SK-N-SH treated with all-trans-retinoic acid at 6 μM for 48 hours (cell line): ENCODE data around the gene PLOD2.

Source experiments
- ISL1 ChIP-seq: fragments of 250-450 bp; sonication (Bioruptor Pico); IDR thresholded peaks from 2 replicates; pipeline ENCODE4 v2.1.2; 2022; ENCODE audit warnings: mild to moderate bottlenecking, moderate library complexity
- RARB ChIP-seq: fragments of 250-450 bp; sonication (Bioruptor Pico); IDR thresholded peaks from 2 replicates; pipeline ENCODE4 v1.8.0; 2021; ENCODE audit warnings: mild to moderate bottlenecking, moderate library complexity
- ZFP3 ChIP-seq: fragments of 250-450 bp; sonication (Bioruptor Pico); IDR thresholded peaks from 2 replicates; pipeline ENCODE4 v1.5.0; 2020; ENCODE audit warnings: mild to moderate bottlenecking, moderate library complexity
- ZNF70 ChIP-seq: fragments of 450-650 bp; formaldehyde crosslinking; IDR thresholded peaks from 2 replicates; pipeline ENCODE4 v1.5.0; 2020; ENCODE audit warnings: mild to moderate bottlenecking, moderate library complexity
- TF ChIP-seq, protein P1 (sequence below): fragments of 250-450 bp; sonication (Bioruptor Pico); IDR thresholded peaks from 2 replicates; pipeline ENCODE4 v1.8.0; 2020; ENCODE audit warnings: mild to moderate bottlenecking, moderate library complexity, borderline replicate concordance
- TF ChIP-seq, protein P2 (sequence below): fragments of 250-450 bp; sonication (Bioruptor Pico); IDR thresholded peaks from 2 replicates; pipeline ENCODE4 v1.5.0; 2020; ENCODE audit warnings: mild to moderate bottlenecking, moderate library complexity

GRCh38 chr3:146072824-146073223 is 88.2 kb downstream of the PLOD2 start:
- TF ChIP-seq ISL1: no peak
- TF ChIP-seq, protein P1, sequence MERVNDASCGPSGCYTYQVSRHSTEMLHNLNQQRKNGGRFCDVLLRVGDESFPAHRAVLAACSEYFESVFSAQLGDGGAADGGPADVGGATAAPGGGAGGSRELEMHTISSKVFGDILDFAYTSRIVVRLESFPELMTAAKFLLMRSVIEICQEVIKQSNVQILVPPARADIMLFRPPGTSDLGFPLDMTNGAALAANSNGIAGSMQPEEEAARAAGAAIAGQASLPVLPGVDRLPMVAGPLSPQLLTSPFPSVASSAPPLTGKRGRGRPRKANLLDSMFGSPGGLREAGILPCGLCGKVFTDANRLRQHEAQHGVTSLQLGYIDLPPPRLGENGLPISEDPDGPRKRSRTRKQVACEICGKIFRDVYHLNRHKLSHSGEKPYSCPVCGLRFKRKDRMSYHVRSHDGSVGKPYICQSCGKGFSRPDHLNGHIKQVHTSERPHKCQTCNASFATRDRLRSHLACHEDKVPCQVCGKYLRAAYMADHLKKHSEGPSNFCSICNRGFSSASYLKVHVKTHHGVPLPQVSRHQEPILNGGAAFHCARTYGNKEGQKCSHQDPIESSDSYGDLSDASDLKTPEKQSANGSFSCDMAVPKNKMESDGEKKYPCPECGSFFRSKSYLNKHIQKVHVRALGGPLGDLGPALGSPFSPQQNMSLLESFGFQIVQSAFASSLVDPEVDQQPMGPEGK (CRISPR knock-in tag): no peak
- TF ChIP-seq ZFP3 (CRISPR knock-in tag): no peak
- TF ChIP-seq ZNF70 (CRISPR knock-in tag): no peak
- TF ChIP-seq, protein P2, sequence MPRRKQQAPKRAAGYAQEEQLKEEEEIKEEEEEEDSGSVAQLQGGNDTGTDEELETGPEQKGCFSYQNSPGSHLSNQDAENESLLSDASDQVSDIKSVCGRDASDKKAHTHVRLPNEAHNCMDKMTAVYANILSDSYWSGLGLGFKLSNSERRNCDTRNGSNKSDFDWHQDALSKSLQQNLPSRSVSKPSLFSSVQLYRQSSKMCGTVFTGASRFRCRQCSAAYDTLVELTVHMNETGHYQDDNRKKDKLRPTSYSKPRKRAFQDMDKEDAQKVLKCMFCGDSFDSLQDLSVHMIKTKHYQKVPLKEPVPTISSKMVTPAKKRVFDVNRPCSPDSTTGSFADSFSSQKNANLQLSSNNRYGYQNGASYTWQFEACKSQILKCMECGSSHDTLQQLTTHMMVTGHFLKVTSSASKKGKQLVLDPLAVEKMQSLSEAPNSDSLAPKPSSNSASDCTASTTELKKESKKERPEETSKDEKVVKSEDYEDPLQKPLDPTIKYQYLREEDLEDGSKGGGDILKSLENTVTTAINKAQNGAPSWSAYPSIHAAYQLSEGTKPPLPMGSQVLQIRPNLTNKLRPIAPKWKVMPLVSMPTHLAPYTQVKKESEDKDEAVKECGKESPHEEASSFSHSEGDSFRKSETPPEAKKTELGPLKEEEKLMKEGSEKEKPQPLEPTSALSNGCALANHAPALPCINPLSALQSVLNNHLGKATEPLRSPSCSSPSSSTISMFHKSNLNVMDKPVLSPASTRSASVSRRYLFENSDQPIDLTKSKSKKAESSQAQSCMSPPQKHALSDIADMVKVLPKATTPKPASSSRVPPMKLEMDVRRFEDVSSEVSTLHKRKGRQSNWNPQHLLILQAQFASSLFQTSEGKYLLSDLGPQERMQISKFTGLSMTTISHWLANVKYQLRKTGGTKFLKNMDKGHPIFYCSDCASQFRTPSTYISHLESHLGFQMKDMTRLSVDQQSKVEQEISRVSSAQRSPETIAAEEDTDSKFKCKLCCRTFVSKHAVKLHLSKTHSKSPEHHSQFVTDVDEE (CRISPR knock-in tag): no peak
- TF ChIP-seq RARB (CRISPR knock-in tag): no peak
